ENCODE results near the gene CDHR2.

Gene CDHR2

GRCh38 chr5:176538230-176538988 is 10.7 kb upstream of the CDHR2 start:
- ChIA-PET POLR2A (interaction anchor here (0.5 to 2.1 kb wide), 15 partner anchors 11 to 464 kb away, joined by 3 to 14 read pairs (median 4); partner anchors contain the start of genes CDHR2, CLTB, EIF4E1B and FAF2), CTCF (interaction anchor here (0.6 to 1.1 kb wide), 4 partner anchors 40 to 132 kb away, joined by 3 to 5 read pairs (median 4); no protein-coding TSS in a partner anchor)
- H3K9me3 ChIP-seq (ENCODE audit: control insufficient read depth, insufficient read depth, low read depth, low read length): no peaks in the 10 kb centered on the region
- H3K4me1 ChIP-seq (ENCODE audit: control insufficient read depth, insufficient read depth, low read length): peaks cover 7% of the 10 kb centered on the region; the same call in 1 of the 2 replicates
- peak overlapping the region; percentile 21 for H3K4me3 ChIP-seq (ENCODE audit: low read depth, low read length)
- TF ChIP-seq ZNF600 (tag by site-specific recombination; IDR thresholded peaks at IDR 0.05) (peak; percentile 93), ZBTB21 (tag by site-specific recombination; IDR thresholded peaks at IDR 0.05) (no peak), ZNF660 (tag by site-specific recombination; IDR thresholded peaks at IDR 0.05) (0 out of 2 replicates have a peak, but pooled peaks have one; percentile 68), ZNF394 (tag by site-specific recombination; IDR thresholded peaks at IDR 0.05; ENCODE audit: borderline replicate concordance) (no peak), PRDM4 (tag by site-specific recombination; IDR thresholded peaks at IDR 0.05) (0 out of 2 replicates have a peak, but pooled peaks have one; percentile 18), ZBTB44 (tag by site-specific recombination; IDR thresholded peaks at IDR 0.05) (peak; percentile 5; the same call in 1 of the 2 replicates), MZF1 (tag by site-specific recombination; IDR thresholded peaks at IDR 0.05; ENCODE audit: borderline replicate concordance) (0 out of 2 replicates have a peak, but pooled peaks have one; percentile 16)
- TF ChIP-seq, protein P1, sequence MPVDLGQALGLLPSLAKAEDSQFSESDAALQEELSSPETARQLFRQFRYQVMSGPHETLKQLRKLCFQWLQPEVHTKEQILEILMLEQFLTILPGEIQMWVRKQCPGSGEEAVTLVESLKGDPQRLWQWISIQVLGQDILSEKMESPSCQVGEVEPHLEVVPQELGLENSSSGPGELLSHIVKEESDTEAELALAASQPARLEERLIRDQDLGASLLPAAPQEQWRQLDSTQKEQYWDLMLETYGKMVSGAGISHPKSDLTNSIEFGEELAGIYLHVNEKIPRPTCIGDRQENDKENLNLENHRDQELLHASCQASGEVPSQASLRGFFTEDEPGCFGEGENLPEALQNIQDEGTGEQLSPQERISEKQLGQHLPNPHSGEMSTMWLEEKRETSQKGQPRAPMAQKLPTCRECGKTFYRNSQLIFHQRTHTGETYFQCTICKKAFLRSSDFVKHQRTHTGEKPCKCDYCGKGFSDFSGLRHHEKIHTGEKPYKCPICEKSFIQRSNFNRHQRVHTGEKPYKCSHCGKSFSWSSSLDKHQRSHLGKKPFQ (tag by site-specific recombination; IDR thresholded peaks at IDR 0.05): peak; percentile 87
- H3K27ac ChIP-seq (ENCODE audit: extremely low read depth, low read depth, low read length): no peak overlapping the region; the same call in 1 of the 2 replicates
- H3K36me3 ChIP-seq (ENCODE audit: control insufficient read depth in 2 of 2, insufficient read depth in 1 of 2, low read length in 2 of 2): peaks cover 0 to 10% of the 10 kb centered on the region in 2 experiments; a peak in 1 of 3 replicates

DNA sequence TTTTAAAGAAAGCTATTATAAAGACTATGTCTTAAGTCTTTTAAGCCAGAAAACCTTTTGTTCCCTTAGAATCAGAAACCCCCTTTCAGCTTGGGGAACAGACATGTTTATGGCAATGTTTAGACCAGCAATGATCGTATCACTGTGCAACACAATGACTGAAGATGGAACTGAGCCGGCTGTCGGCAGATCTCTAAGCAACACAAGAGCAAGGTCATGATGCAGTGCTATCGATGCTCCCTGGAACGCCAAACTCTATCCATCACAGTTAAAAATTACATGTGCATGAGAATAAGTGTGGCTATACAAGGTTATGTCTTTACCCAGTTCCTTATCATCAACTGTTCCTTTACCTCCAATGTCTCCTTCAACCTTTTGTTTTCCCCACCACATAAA is 10.2 kb upstream of the CDHR2 start:
- Histone ChIP-seq H3K9me3 (ENCODE audit: control insufficient read depth, insufficient read depth, low read depth, low read length) (no peaks in the 10 kb centered on the region), H3K27ac (ENCODE audit: extremely low read depth, low read depth, low read length) (no peak overlapping the region), H3K36me3 (ENCODE audit: control insufficient read depth in 2 of 2, insufficient read depth in 1 of 2, low read length in 2 of 2) (peaks cover 0 to 10% of the 10 kb centered on the region in 2 experiments; a peak in 1 of 3 replicates), H3K4me1 (ENCODE audit: control insufficient read depth, insufficient read depth, low read length) (peaks cover 3% of the 10 kb centered on the region; the same call in 1 of the 2 replicates), H3K4me3 (ENCODE audit: low read depth, low read length) (no peak overlapping the region)
- POLR2A ChIA-PET: interaction anchor here (0.5 to 1.6 kb wide), 2 partner anchors 74 to 91 kb away, joined by 3 to 4 read pairs; partner anchors contain the start of genes EIF4E1B and SNCB
- TF ChIP-seq ZNF175 (tag by site-specific recombination; IDR thresholded peaks at IDR 0.05) (no peak), ZNF600 (tag by site-specific recombination; IDR thresholded peaks at IDR 0.05) (peak; percentile 43; the same call in 1 of the 2 replicates), PRDM4 (tag by site-specific recombination; IDR thresholded peaks at IDR 0.05) (0 out of 2 replicates have a peak, but pooled peaks have one; percentile 5), BCL11A (tag by site-specific recombination; IDR thresholded peaks at IDR 0.05; ENCODE audit: low read depth) (no peak)
- TF ChIP-seq, protein P2, sequence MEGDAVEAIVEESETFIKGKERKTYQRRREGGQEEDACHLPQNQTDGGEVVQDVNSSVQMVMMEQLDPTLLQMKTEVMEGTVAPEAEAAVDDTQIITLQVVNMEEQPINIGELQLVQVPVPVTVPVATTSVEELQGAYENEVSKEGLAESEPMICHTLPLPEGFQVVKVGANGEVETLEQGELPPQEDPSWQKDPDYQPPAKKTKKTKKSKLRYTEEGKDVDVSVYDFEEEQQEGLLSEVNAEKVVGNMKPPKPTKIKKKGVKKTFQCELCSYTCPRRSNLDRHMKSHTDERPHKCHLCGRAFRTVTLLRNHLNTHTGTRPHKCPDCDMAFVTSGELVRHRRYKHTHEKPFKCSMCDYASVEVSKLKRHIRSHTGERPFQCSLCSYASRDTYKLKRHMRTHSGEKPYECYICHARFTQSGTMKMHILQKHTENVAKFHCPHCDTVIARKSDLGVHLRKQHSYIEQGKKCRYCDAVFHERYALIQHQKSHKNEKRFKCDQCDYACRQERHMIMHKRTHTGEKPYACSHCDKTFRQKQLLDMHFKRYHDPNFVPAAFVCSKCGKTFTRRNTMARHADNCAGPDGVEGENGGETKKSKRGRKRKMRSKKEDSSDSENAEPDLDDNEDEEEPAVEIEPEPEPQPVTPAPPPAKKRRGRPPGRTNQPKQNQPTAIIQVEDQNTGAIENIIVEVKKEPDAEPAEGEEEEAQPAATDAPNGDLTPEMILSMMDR (tag by site-specific recombination; IDR thresholded peaks at IDR 0.05): no peak
- CTCF ChIA-PET: interaction anchor here (0.6 to 1.1 kb wide), 2 partner anchors 122 to 133 kb away, joined by 3 to 5 read pairs; no protein-coding TSS in a partner anchor
